Measurements from ENCODE around the gene NXPH1.

GRCh38 chr7:8669501-8669851, 236.1 kb downstream of the NXPH1 start:
- TF ChIP-seq CBX3 (IDR thresholded peaks at IDR 0.05; ENCODE audit: borderline replicate concordance in 1 of 2, low read length in 2 of 2) (no peak), POLR2AphosphoS5 (IDR thresholded peaks at IDR 0.05; ENCODE audit: control insufficient read depth, insufficient read depth, low read depth, low read length) (no peak), RBM25 (IDR thresholded peaks at IDR 0.05; ENCODE audit: low read depth, low read length, severe bottlenecking) (no peak), HDAC8 (tag; IDR thresholded peaks at IDR 0.05) (no peak), EGR1 (conservative IDR thresholded peaks at IDR 0.05) (no peak), TAF1 (IDR thresholded peaks at IDR 0.05; ENCODE audit: control insufficient read depth, extremely low read depth, insufficient read depth, low read length, severe bottlenecking) (no peak), CREB3 (tag; conservative IDR thresholded peaks at IDR 0.05; ENCODE audit: low read depth) (no peak), ZBTB8A (IDR thresholded peaks at IDR 0.05; ENCODE audit: partially characterized antibody) (no peak), KAT2B (IDR thresholded peaks at IDR 0.05; ENCODE audit: low read depth, low read length) (no peak)
- TF ChIP-seq, protein P1, sequence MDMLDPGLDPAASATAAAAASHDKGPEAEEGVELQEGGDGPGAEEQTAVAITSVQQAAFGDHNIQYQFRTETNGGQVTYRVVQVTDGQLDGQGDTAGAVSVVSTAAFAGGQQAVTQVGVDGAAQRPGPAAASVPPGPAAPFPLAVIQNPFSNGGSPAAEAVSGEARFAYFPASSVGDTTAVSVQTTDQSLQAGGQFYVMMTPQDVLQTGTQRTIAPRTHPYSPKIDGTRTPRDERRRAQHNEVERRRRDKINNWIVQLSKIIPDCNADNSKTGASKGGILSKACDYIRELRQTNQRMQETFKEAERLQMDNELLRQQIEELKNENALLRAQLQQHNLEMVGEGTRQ (CRISPR knock-in tag; IDR thresholded peaks at IDR 0.05) = no peak
- TF ChIP-seq, protein P2, sequence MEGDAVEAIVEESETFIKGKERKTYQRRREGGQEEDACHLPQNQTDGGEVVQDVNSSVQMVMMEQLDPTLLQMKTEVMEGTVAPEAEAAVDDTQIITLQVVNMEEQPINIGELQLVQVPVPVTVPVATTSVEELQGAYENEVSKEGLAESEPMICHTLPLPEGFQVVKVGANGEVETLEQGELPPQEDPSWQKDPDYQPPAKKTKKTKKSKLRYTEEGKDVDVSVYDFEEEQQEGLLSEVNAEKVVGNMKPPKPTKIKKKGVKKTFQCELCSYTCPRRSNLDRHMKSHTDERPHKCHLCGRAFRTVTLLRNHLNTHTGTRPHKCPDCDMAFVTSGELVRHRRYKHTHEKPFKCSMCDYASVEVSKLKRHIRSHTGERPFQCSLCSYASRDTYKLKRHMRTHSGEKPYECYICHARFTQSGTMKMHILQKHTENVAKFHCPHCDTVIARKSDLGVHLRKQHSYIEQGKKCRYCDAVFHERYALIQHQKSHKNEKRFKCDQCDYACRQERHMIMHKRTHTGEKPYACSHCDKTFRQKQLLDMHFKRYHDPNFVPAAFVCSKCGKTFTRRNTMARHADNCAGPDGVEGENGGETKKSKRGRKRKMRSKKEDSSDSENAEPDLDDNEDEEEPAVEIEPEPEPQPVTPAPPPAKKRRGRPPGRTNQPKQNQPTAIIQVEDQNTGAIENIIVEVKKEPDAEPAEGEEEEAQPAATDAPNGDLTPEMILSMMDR (IDR thresholded peaks at IDR 0.05 in 2 of 3, conservative IDR thresholded peaks at IDR 0.05 in 1 of 3; ENCODE audit: insufficient read depth in 2 of 3, low read depth in 1 of 3, low read length in 3 of 3) = no peak
